Retinal pigment epithelial cell (primary cell): ENCODE measurements around the gene TBC1D5.

Experiments used
- DNase-seq: peaks from one replicate; pipeline ENCODE4 v3.0.0-alpha.2; 2010; ENCODE audit warnings: low read depth
- H3K4me3 ChIP-seq: 2 replicates; pipeline ENCODE4 v1.5.1; 2011; ENCODE audit warnings: mild to moderate bottlenecking, low read length, control low read depth, moderate library complexity
- CTCF ChIP-seq: conservative IDR thresholded peaks from 2 replicates; pipeline ENCODE4 v1.5.1; 2011; ENCODE audit warnings: low read depth, low read length, control low read depth, inconsistent platforms

The TBC1D5 gene

GRCh38 chr3:17369973-17370372, 372.5 kb downstream of the TBC1D5 start:
- DNase-seq, result no peak
- TF ChIP-seq CTCF, result no peak
- no peak overlapping the region for H3K4me3 ChIP-seq

GRCh38 chr3:17367171-17367570, 375.3 kb downstream of the TBC1D5 start:
- DNase-seq, result no peak
- H3K4me3 ChIP-seq, result no peak overlapping the region
- TF ChIP-seq CTCF, result no peak

- no peak overlapping the region for H3K4me3 ChIP-seq
- no peak for DNase-seq
- TF ChIP-seq CTCF, result no peak
These were observed 381.4 kb downstream of the TBC1D5 start for GRCh38 chr3:17360991-17361390.

- TF ChIP-seq CTCF, result no peak
- H3K4me3 ChIP-seq, result no peak overlapping the region
These were observed 382.5 kb downstream of the TBC1D5 start for GRCh38 chr3:17359911-17360310.

GRCh38 chr3:17357035-17357710, 385.3 kb downstream of the TBC1D5 start:
- no peak for DNase-seq
- no peak overlapping the region for H3K4me3 ChIP-seq
- TF ChIP-seq CTCF, result no peak

More at GRCh38 chr3:17359911-17360310, 382.5 kb downstream of the TBC1D5 start:
- no peak for DNase-seq

GRCh38 chr3:17356585-17356984, 385.8 kb downstream of the TBC1D5 start:
- DNase-seq, result no peak
- H3K4me3 ChIP-seq, result no peak overlapping the region
- TF ChIP-seq CTCF, result no peak

GRCh38 chr3:17355591-17355990, 386.8 kb downstream of the TBC1D5 start:
- H3K4me3 ChIP-seq, result no peak overlapping the region
- DNase-seq, result no peak
- TF ChIP-seq CTCF, result no peak
